ENCODE data around the gene FAM180A.

GRCh38 chr7:135712796-135713195 is 35.8 kb downstream of the FAM180A start:
- TF ChIP-seq YY1 (IDR thresholded peaks at IDR 0.05; ENCODE audit: insufficient read depth, insufficient read length) (no peak), ZNF274 (IDR thresholded peaks at IDR 0.05; ENCODE audit: low read depth, low read length) (no peak), SUZ12 (IDR thresholded peaks at IDR 0.05; ENCODE audit: extremely low read depth, insufficient read depth, insufficient read length) (no peak)
